Hepatocyte (in vitro differentiated cells): Measurements from ENCODE around the gene CDH4. TPM values are rescaled to one million over a fixed set of nuclear protein-coding genes. Genes with fewer than 3 reads are reported as not detected.

Experiments used
- DNase-seq: peaks from one replicate; pipeline ENCODE4 v3.0.0-alpha.2; 2016; ENCODE audit warnings: low spot score
- H2AFZ ChIP-seq: fragments of 200-600 bp; sonication (generic); 2 replicates; pipeline ENCODE4 v1.6.0; 2016; ENCODE audit warnings: antibody characterized with exemption, mild to moderate bottlenecking
- H3K27ac ChIP-seq: fragments of 200-600 bp; sonication (generic); 2 replicates; pipeline ENCODE4 v1.5.1; 2016; ENCODE audit warnings: mild to moderate bottlenecking
- H3K27me3 ChIP-seq: fragments of 200-600 bp; sonication (generic); 2 replicates; pipeline ENCODE4 v1.6.1; 2016
- H3K36me3 ChIP-seq: fragments of 200-600 bp; sonication (generic); replicated peaks from 2 replicates; pipeline ENCODE4 v1.5.1; 2016; ENCODE audit warnings: low read depth; ENCODE audit not compliant: insufficient read depth
- H3K4me1 ChIP-seq: fragments of 200-600 bp; sonication (generic); 2 replicates; pipeline ENCODE4 v1.5.1; 2016; ENCODE audit warnings: mild to moderate bottlenecking, moderate library complexity; ENCODE audit not compliant: insufficient read depth
- H3K4me2 ChIP-seq: fragments of 200-600 bp; sonication (generic); 2 replicates; pipeline ENCODE4 v1.6.0; 2016
- H3K4me3 ChIP-seq: fragments of 200-600 bp; sonication (generic); 2 replicates; pipeline ENCODE4 v1.5.1; 2016; ENCODE audit warnings: mild to moderate bottlenecking
- H3K79me2 ChIP-seq: fragments of 200-600 bp; sonication (generic); 2 replicates; pipeline ENCODE4 v1.6.0; 2017; ENCODE audit warnings: mild to moderate bottlenecking
- H3K9me2 ChIP-seq: fragments of 200-600 bp; sonication (generic); replicated peaks from 2 replicates; pipeline ENCODE4 v1.6.0; 2017; ENCODE audit warnings: mild to moderate bottlenecking; ENCODE audit not compliant: insufficient read depth
- H3K9me3 ChIP-seq: fragments of 200-600 bp; sonication (generic); 2 replicates; pipeline ENCODE4 v1.5.1; 2016; ENCODE audit warnings: low read depth, mild to moderate bottlenecking
- H4K20me1 ChIP-seq: fragments of 200-600 bp; sonication (generic); 2 replicates; pipeline ENCODE4 v1.6.0; 2016; ENCODE audit warnings: mild to moderate bottlenecking; ENCODE audit not compliant: insufficient read depth, poor library complexity, severe bottlenecking
- EZH2 ChIP-seq: fragments of 200-600 bp; sonication (generic); IDR thresholded peaks from 2 replicates; pipeline ENCODE4 v1.6.1; 2016; ENCODE audit warnings: antibody characterized with exemption, mild to moderate bottlenecking, borderline replicate concordance
- EZH2phosphoT487 ChIP-seq: fragments of 200-600 bp; sonication (generic); IDR thresholded peaks from one replicate; pipeline ENCODE4 v1.6.1; 2018; ENCODE audit warnings: antibody characterized with exemption, mild to moderate bottlenecking, low read depth, moderate library complexity; ENCODE audit not compliant: unreplicated experiment, severe bottlenecking
- WGBS: methylation state at CpG from one replicate; pipeline ENCODE4 v1.1.6; 2016; ENCODE audit warnings: low lambda C conversion rate; ENCODE audit errors: missing lambda C conversion rate; 5-methylcytosine and 5-hydroxymethylcytosine counted together
- polyA plus RNA-seq: library from polyadenylated mRNA; unstranded; fragments of >200 nt; fragmentation: Nextera tagmentation; extraction: Ambion mirVana; gene quantifications from 2 replicates; pipeline ENCODE4 v1.2.1, GENCODE V29; 2016
- total RNA-seq: library from RNA; depleted of rRNA; stranded (reverse); fragments of >200 nt; gene quantifications from 2 replicates; pipeline ENCODE4 v1.2.3, GENCODE V29; 2014
- TF ChIP-seq, protein P1 (sequence below): fragments of 200-600 bp; sonication (generic); IDR thresholded peaks from 2 replicates; pipeline ENCODE4 v1.5.1; 2016; ENCODE audit warnings: antibody characterized with exemption, mild to moderate bottlenecking; ENCODE audit not compliant: poor library complexity

Gene CDH4
- total and polyA plus RNA-seq, 2 experiments from 2014 or later: 0.53 to 0.73 TPM

- H3K4me3 ChIP-seq: no peak overlapping the region
- no peaks in the 10 kb centered on the region for H3K9me2 ChIP-seq
- WGBS: 59% methylated on average over 26 of the region's 30 CpGs
- no peaks in the 10 kb centered on the region for H3K36me3 ChIP-seq
- no peak for DNase-seq
- TF ChIP-seq EZH2: no peak
- TF ChIP-seq, protein P1, sequence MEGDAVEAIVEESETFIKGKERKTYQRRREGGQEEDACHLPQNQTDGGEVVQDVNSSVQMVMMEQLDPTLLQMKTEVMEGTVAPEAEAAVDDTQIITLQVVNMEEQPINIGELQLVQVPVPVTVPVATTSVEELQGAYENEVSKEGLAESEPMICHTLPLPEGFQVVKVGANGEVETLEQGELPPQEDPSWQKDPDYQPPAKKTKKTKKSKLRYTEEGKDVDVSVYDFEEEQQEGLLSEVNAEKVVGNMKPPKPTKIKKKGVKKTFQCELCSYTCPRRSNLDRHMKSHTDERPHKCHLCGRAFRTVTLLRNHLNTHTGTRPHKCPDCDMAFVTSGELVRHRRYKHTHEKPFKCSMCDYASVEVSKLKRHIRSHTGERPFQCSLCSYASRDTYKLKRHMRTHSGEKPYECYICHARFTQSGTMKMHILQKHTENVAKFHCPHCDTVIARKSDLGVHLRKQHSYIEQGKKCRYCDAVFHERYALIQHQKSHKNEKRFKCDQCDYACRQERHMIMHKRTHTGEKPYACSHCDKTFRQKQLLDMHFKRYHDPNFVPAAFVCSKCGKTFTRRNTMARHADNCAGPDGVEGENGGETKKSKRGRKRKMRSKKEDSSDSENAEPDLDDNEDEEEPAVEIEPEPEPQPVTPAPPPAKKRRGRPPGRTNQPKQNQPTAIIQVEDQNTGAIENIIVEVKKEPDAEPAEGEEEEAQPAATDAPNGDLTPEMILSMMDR: no peak
- TF ChIP-seq EZH2phosphoT487: no peak
- no peak overlapping the region for H3K27ac ChIP-seq
- no peaks in the 10 kb centered on the region for H4K20me1 ChIP-seq
- H2AFZ ChIP-seq: no peak overlapping the region
- H3K79me2 ChIP-seq: no peaks in the 10 kb centered on the region
- no peaks in the 10 kb centered on the region for H3K27me3 ChIP-seq
- no peaks in the 10 kb centered on the region for H3K9me3 ChIP-seq
- no peaks in the 10 kb centered on the region for H3K4me1 ChIP-seq
- H3K4me2 ChIP-seq: no peak overlapping the region
These were observed 625.1 kb downstream of the CDH4 start for GRCh38 chr20:61876952-61877728.

- Histone ChIP-seq H3K9me3 (no peaks in the 10 kb centered on the region), H3K9me2 (no peaks in the 10 kb centered on the region), H3K79me2 (no peaks in the 10 kb centered on the region), H2AFZ (no peak overlapping the region), H3K27ac (no peak overlapping the region), H4K20me1 (no peaks in the 10 kb centered on the region), H3K4me2 (no peak overlapping the region), H3K4me3 (no peak overlapping the region), H3K27me3 (no peaks in the 10 kb centered on the region), H3K4me1 (no peaks in the 10 kb centered on the region), H3K36me3 (no peaks in the 10 kb centered on the region)
- WGBS: 92% methylated on average over 23 of the region's 23 CpGs
- no peak for TF ChIP-seq EZH2
- no peak for TF ChIP-seq EZH2phosphoT487
- TF ChIP-seq, protein P1: no peak
- no peak for DNase-seq
These were observed 625.9 kb downstream of the CDH4 start for GRCh38 chr20:61877776-61878477.

- Histone ChIP-seq H3K36me3 (no peaks in the 10 kb centered on the region), H3K9me3 (no peaks in the 10 kb centered on the region), H2AFZ (no peak overlapping the region), H3K4me2 (no peak overlapping the region), H3K79me2 (no peaks in the 10 kb centered on the region), H3K27me3 (no peaks in the 10 kb centered on the region), H3K4me3 (no peak overlapping the region), H3K4me1 (no peaks in the 10 kb centered on the region), H3K27ac (no peak overlapping the region), H4K20me1 (no peaks in the 10 kb centered on the region), H3K9me2 (no peaks in the 10 kb centered on the region)
- TF ChIP-seq, protein P1: no peak
- no peak for TF ChIP-seq EZH2
- no peak for TF ChIP-seq EZH2phosphoT487
- DNase-seq: no peak
- WGBS: 91% methylated on average over 30 of the region's 31 CpGs
These were observed 626.6 kb downstream of the CDH4 start for GRCh38 chr20:61878478-61879302.
